Measurements from ENCODE around the gene HS1BP3. TPM values are rescaled to one million over a fixed set of nuclear protein-coding genes. Genes with fewer than 3 reads are reported as not detected.
A peak's percentile ranks its signal among the peaks of the same experiment; 100 is the strongest.

HS1BP3 gene
- total and polyA plus RNA-seq, 2 of the 13 experiments (the other 11 are each of a cell fraction or from before 2014, with no cell fraction given): 15.2 to 22.0 TPM

DNA sequence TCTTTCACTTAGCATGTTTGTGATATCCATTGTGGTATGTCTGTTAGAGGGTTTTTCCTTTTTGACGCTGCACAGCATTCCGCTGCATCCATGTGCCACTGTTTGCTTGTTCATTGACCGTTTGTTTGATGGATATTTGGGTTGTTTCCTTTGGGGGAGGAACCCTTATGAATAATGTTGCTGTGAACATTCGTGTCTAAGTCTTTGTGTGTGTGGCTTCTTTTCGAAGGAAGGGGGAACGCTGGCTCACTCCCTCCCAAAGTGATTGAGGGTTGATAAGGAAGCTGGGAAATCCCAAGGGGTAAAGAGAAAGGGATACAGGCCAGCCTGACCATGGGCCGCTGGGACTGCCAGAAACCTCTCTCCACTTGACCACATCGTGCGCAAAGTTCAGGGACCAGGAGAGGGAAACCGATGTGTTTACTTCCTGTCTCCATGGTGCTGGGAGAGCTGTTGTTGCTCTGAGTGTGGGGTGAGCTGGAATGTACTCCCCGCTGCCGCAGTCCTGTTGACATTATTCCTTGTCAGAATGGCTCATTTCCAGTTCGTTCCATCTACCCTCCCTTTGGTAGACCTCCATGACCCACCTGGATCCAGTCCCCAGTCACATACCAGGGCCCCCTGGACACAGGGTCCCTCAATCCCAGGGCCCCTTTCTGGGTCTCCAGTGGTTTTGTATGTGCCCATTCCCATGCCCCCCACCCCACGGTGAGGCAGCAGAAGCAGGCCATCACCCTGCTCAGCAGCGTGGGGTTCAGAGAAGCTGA, 39.6 kb downstream of the HS1BP3 start (continued):
- TF ChIP-seq ATF6 (CRISPR knock-in tag; conservative IDR thresholded peaks at IDR 0.05) (no peak; the same call in 1 of the 2 replicates), ZNF460 (CRISPR knock-in tag; IDR thresholded peaks at IDR 0.05; ENCODE audit: borderline replicate concordance) (no peak; the same call in 1 of the 2 replicates), RARG (CRISPR knock-in tag; IDR thresholded peaks at IDR 0.05; ENCODE audit: low read depth) (no peak), SKIL (CRISPR knock-in tag; IDR thresholded peaks at IDR 0.05; ENCODE audit: borderline replicate concordance) (peak; percentile 86), HMG20A (CRISPR knock-in tag; IDR thresholded peaks at IDR 0.05; ENCODE audit: borderline replicate concordance) (peak; percentile 76; the same call in 1 of the 2 replicates), ARNT2 (CRISPR knock-in tag; IDR thresholded peaks at IDR 0.05; ENCODE audit: low read depth) (peak; percentile 87), MAZ (IDR thresholded peaks at IDR 0.05; ENCODE audit: borderline replicate concordance, low read depth, low read length) (peak; percentile 81; the same call in 1 of the 2 replicates), MAZ (CRISPR knock-in tag; IDR thresholded peaks at IDR 0.05; ENCODE audit: low read depth) (peak; percentile 92), MLXIP (CRISPR knock-in tag; IDR thresholded peaks at IDR 0.05; ENCODE audit: borderline replicate concordance) (no peak; the same call in 1 of the 2 replicates), MXI1 (IDR thresholded peaks at IDR 0.05; ENCODE audit: borderline replicate concordance, low read depth, low read length) (peak; percentile 88; the same call in 2 of the 3 replicates), KAT7 (CRISPR knock-in tag; IDR thresholded peaks at IDR 0.05; ENCODE audit: borderline replicate concordance) (peak; percentile 88), RBM22 (optimal IDR thresholded peaks at IDR 0.05; ENCODE audit: low read length) (peak; percentile 91), ZNF124 (CRISPR knock-in tag; IDR thresholded peaks at IDR 0.05) (peak; percentile 92; the same call in 1 of the 2 replicates), CHD4 (IDR thresholded peaks at IDR 0.05; ENCODE audit: borderline replicate concordance, low read length) (peak; percentile 95; the same call in 1 of the 2 replicates), YY1 (IDR thresholded peaks at IDR 0.05; ENCODE audit: insufficient read depth, insufficient replicate concordance, low read depth, low read length) (no peak)
- TF ChIP-seq, protein P1, sequence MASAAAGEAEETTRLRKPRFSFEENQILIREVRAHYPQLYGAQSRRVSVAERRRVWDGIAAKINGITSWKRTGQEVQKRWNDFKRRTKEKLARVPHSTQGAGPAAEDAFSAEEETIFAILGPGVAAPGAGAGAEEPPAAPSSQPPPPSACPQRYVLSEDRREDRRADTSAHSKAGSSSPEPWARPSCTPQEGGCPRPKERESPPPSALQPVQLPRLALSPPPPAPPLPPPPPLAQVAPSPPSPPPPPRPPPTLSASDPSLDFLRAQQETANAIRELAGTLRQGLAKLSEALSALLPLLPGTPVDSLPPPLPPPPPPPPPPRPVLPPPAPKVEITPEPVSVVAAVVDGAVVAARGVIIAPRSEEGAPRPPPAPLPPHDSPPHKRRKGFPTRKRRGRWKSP (CRISPR knock-in tag; IDR thresholded peaks at IDR 0.05): peak; percentile 90

Data from HepG2 (cell line).